Measurements from ENCODE around the gene SMIM44. TPM values are rescaled to one million over a fixed set of nuclear protein-coding genes. Genes with fewer than 3 reads are reported as not detected.
A peak's percentile ranks its signal among the peaks of the same experiment; 100 is the strongest.

The SMIM44 gene
- total RNA-seq, 1 donor from 2014 or later: not detected

DNA sequence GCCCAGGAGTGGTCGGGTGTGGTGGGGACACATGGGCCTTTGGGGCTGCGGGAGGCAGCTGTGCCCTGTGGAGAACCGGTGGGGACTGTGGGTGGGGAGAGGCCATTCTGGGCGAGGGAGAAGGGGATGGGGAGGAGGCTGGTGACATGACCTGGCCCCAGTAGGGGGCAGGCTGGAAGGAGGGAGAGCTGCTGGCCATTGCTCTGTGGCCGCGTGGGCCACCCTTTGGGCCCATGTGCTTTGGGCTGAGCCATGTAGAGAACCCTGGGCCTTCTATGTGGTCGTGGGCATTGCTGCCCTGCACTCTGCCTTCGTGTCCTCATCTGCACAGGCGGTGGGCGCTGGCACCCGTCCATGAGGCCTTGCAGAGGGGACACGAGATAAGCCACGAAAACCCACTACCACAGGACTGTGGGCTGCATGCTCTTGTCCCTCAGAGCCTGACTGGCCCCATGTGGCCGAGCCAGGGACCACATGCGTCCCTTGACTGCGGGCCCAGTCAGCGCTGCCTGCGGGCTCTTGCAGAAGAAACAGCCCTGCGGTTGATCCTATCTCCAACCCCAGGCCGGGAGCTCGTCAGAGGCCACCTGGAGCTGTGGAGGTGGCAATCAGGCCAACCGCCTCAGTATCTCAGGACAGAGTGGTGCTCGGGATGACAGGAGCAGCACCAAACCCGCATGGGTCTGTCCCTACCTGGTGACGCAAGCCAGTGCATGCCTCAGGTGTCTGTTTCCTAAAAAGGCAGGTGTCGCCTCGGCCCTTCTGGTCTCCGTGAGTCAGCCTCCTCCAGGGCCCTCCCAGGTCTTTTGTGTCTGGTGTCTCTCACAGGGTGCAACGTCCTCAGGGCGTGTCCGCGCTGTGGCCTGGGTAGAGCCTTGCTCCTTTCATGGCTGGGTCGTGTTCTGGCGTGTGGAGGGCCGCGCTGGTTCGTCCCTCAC, 37.2 kb upstream of the SMIM44 start:
- Mint-ChIP-seq H3K36me3 (ENCODE audit: insufficient read depth) (peaks cover 6% of the 10 kb centered on the region), H3K27ac (peak overlapping the region; percentile 42), H3K27me3 (no peaks in the 10 kb centered on the region), H3K9me3 (ENCODE audit: low read depth) (no peaks in the 10 kb centered on the region), H3K4me1 (ENCODE audit: low read depth) (peaks cover 1% of the 10 kb centered on the region), H3K4me3 (ENCODE audit: low read depth) (no peak overlapping the region)
- no peak for DNase-seq (ENCODE audit: low spot score, unreplicated experiment)
- TF ChIP-seq, protein P1, sequence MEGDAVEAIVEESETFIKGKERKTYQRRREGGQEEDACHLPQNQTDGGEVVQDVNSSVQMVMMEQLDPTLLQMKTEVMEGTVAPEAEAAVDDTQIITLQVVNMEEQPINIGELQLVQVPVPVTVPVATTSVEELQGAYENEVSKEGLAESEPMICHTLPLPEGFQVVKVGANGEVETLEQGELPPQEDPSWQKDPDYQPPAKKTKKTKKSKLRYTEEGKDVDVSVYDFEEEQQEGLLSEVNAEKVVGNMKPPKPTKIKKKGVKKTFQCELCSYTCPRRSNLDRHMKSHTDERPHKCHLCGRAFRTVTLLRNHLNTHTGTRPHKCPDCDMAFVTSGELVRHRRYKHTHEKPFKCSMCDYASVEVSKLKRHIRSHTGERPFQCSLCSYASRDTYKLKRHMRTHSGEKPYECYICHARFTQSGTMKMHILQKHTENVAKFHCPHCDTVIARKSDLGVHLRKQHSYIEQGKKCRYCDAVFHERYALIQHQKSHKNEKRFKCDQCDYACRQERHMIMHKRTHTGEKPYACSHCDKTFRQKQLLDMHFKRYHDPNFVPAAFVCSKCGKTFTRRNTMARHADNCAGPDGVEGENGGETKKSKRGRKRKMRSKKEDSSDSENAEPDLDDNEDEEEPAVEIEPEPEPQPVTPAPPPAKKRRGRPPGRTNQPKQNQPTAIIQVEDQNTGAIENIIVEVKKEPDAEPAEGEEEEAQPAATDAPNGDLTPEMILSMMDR (IDR thresholded peaks at IDR 0.05; ENCODE audit: unreplicated experiment): peak; percentile 11

DNA sequence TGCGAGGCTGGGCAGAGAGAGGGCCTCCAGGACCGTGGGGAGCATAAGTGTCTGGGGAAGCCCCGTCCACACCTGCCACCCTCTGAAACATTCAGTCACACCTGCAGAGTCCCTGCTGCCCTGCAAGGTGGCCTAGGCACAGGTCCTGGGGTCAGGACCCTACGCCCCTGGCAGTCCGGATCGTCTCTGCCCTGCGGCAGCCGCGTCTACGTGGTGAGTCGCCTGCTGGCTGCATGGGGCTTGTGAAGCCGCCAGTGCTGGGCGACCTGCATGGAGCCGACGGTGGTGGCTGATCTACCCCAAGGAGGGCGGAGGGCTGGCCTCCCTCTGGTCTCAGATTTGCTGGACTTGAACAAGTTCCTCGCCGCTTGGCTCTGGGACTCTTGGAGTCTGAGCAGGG, 35.9 kb upstream of the SMIM44 start:
- Mint-ChIP-seq H3K9me3 (ENCODE audit: low read depth) (no peaks in the 10 kb centered on the region), H3K27ac (no peak overlapping the region), H3K4me3 (ENCODE audit: low read depth) (no peak overlapping the region), H3K36me3 (ENCODE audit: insufficient read depth) (peaks cover 6% of the 10 kb centered on the region), H3K27me3 (no peaks in the 10 kb centered on the region), H3K4me1 (ENCODE audit: low read depth) (peaks cover 1% of the 10 kb centered on the region)
- no peak for DNase-seq (ENCODE audit: low spot score, unreplicated experiment)
- TF ChIP-seq, protein P1 (IDR thresholded peaks at IDR 0.05; ENCODE audit: unreplicated experiment): no peak

DNA sequence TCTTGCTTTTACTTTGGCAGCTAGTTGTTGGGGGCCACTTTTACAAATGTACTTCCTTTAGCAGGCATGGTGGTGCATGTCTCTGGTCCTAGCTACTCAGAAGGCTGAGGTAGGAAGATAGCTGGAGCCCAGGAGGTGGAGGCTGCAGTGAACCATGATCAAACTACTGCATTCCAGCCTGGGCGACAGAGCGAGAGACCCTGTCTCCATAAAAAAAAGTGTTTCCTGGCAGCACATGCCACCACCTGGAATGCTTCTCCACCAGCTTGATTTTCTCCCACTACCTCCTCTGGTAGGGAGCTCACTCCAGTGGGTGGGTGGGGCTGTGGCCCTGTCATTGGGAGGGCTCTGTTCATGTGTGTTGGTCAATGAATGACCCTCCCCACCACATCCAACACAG, 35.4 kb upstream of the SMIM44 start:
- no peak overlapping the region for H3K4me3 Mint-ChIP-seq (ENCODE audit: low read depth)
- DNase-seq (ENCODE audit: low spot score, unreplicated experiment): no peak
- H3K27me3 Mint-ChIP-seq: no peaks in the 10 kb centered on the region
- peaks cover 4% of the 10 kb centered on the region for H3K36me3 Mint-ChIP-seq (ENCODE audit: insufficient read depth)
- TF ChIP-seq, protein P1 (IDR thresholded peaks at IDR 0.05; ENCODE audit: unreplicated experiment): no peak
- no peaks in the 10 kb centered on the region for H3K9me3 Mint-ChIP-seq (ENCODE audit: low read depth)
- peaks cover 1% of the 10 kb centered on the region for H3K4me1 Mint-ChIP-seq (ENCODE audit: low read depth)
- no peak overlapping the region for H3K27ac Mint-ChIP-seq

DNA sequence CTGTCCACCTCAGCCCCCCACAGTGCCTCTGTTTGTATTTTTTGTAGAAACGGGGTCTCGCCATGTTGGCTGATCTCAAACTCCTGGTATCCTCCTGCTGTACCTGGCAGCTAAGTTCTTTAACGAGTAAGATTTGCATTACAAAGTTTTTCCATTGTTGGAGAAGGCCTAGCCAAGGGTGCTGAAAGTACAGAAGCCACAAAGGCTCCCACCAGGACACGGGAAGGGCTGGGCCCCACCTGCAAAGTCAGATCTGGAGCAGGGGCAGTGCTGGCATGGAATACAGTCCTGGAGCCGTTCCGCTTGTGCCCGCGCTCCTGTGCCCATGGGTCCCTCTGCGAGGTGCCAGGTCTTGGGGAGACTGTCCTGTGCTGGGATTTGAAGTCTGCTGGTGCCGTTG, 35.0 kb upstream of the SMIM44 start:
- peaks cover 4% of the 10 kb centered on the region for H3K36me3 Mint-ChIP-seq (ENCODE audit: insufficient read depth)
- H3K4me3 Mint-ChIP-seq (ENCODE audit: low read depth): no peak overlapping the region
- H3K27me3 Mint-ChIP-seq: no peaks in the 10 kb centered on the region
- peaks cover 1% of the 10 kb centered on the region for H3K4me1 Mint-ChIP-seq (ENCODE audit: low read depth)
- DNase-seq (ENCODE audit: low spot score, unreplicated experiment): no peak
- TF ChIP-seq, protein P1 (IDR thresholded peaks at IDR 0.05; ENCODE audit: unreplicated experiment): no peak
- H3K9me3 Mint-ChIP-seq (ENCODE audit: low read depth): no peaks in the 10 kb centered on the region
- peak overlapping the region; percentile 45 for H3K27ac Mint-ChIP-seq

DNA sequence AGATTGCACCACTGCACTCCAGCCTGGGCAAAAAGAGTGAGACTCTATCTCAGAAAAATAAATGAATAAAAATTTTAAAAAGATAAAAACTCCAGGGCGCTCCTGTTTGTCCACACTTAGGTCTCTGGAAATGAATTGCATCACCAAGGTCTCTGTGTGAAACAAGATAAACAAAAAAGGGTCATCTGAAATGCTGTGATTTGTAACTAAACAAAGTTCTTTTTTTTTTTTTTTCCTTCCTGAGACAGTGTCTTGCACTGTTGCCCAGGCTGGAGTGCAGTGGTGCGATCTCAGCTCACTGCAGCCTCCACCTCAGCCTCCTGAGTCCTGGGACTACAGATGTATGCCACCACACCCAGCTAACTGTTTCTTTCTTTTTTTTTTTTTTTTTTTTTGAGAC, 34.4 kb upstream of the SMIM44 start:
- Mint-ChIP-seq H3K27me3 (no peaks in the 10 kb centered on the region), H3K4me3 (ENCODE audit: low read depth) (no peak overlapping the region), H3K9me3 (ENCODE audit: low read depth) (no peaks in the 10 kb centered on the region), H3K4me1 (ENCODE audit: low read depth) (peaks cover 1% of the 10 kb centered on the region), H3K36me3 (ENCODE audit: insufficient read depth) (peaks cover 4% of the 10 kb centered on the region), H3K27ac (no peak overlapping the region)
- DNase-seq (ENCODE audit: low spot score, unreplicated experiment): no peak
- TF ChIP-seq, protein P1 (IDR thresholded peaks at IDR 0.05; ENCODE audit: unreplicated experiment): no peak

All from progenitor cell of endocrine pancreas (in vitro differentiated cells).